GM10266 (cell line): ENCODE results near the gene NT5DC3.

Experiments used
- DNase-seq: peaks from one replicate; pipeline ENCODE4 v3.0.0; 2012; ENCODE audit errors: extremely low spot score
- TF ChIP-seq, protein P1 (sequence below): IDR thresholded peaks from 2 replicates; pipeline ENCODE4 v1.5.1; 2012; ENCODE audit warnings: mild to moderate bottlenecking, low read depth; ENCODE audit not compliant: control insufficient read depth, insufficient read depth; ENCODE audit errors: missing control alignments

NT5DC3 gene

DNA sequence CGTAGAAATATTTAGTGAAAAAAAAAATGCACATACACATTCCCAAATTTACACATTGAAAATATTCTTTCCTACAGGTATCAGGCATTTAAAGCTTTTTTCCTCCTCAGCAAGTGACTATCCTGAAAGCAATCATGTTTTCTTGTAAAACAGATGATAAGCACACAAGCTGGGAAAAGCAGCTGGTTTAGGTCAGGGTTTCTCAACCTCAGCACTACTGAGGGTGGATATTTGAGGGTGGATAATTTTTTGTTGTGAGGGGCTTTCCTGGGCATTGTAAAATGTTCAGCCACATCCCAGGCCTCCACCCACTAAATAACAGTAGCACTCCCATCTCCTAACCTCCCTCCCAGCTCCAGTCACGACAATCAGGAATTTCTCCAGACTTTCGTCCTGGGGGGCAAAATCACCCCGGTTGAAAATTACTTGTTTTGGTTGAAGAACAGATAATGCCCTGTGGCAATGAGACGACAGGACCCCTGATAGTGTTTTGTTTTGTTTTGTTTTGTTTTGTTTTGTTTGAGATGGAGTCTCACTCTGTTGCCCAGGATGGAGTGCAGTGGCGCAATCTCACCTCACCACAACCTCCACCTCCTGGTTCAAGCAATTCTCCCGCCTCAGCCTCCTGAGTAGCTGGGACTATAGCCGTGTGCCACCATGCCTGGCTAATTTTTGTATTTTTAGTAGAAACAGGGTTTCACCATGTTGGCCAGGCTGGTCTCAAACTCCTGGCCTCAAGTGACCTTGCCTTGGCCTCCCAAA lies 15.0 kb upstream of the NT5DC3 start:
- TF ChIP-seq, protein P1, sequence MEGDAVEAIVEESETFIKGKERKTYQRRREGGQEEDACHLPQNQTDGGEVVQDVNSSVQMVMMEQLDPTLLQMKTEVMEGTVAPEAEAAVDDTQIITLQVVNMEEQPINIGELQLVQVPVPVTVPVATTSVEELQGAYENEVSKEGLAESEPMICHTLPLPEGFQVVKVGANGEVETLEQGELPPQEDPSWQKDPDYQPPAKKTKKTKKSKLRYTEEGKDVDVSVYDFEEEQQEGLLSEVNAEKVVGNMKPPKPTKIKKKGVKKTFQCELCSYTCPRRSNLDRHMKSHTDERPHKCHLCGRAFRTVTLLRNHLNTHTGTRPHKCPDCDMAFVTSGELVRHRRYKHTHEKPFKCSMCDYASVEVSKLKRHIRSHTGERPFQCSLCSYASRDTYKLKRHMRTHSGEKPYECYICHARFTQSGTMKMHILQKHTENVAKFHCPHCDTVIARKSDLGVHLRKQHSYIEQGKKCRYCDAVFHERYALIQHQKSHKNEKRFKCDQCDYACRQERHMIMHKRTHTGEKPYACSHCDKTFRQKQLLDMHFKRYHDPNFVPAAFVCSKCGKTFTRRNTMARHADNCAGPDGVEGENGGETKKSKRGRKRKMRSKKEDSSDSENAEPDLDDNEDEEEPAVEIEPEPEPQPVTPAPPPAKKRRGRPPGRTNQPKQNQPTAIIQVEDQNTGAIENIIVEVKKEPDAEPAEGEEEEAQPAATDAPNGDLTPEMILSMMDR, result no peak
- DNase-seq, result no peak

DNA sequence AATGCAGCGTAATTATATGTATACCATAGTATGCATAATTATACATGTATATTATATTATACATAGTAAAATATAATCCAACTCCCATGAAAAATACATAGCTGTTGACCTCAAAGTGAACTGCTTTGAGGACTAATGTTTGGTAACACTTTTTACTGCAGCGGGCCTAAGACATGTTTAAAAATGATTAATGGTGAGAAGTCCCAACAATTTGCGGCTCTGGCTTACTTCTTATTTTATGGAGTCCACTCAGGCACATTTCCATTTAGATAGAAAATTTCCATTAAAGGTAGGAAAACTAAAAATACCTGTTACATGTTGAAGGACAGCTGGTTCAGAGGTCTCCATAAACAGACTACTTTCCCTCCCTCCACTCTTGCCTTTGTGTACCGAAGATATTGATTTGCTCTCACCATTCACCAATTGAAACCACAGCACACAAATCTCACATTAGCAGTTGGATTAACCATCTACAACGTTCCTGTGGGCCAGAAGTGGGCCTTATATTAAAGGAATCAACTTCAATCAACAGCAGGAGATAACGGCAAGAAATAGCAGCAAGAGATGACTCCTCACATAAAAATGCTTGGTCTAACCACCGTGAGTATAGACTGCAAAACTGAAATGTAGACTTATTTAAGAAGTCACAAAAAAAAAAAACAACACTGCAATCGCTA lies 14.1 kb upstream of the NT5DC3 start:
- TF ChIP-seq, protein P1, result no peak
- no peak for DNase-seq

DNA sequence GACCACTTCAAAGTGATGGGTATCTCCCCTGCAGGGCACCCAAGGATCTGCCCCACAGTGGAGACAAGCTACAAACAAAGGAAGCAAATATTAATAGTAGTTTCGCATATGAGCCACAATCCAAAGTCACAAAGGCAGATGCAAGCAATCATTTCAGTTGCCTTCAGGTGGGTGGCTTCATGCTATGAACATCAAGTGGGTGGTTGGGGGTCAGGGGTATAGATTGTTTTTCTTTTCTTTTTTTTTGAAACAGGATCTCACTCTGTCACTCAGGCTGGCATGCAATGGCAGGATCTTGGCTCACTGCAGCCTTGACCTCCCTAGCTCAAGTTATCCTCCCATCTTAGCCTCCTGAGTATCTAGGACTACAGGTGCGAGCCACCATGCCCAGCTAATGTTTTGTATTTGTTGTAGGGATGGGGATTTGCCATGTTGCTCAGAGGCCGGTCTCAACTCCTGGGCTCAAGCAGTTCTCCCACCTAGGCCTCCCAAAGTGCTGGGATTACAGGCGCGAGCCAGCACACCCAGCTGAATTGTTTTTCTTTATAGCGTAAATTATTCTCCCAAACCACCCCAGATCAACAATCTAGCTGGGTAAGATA lies 13.4 kb upstream of the NT5DC3 start:
- DNase-seq, result no peak
- TF ChIP-seq, protein P1, result no peak

DNA sequence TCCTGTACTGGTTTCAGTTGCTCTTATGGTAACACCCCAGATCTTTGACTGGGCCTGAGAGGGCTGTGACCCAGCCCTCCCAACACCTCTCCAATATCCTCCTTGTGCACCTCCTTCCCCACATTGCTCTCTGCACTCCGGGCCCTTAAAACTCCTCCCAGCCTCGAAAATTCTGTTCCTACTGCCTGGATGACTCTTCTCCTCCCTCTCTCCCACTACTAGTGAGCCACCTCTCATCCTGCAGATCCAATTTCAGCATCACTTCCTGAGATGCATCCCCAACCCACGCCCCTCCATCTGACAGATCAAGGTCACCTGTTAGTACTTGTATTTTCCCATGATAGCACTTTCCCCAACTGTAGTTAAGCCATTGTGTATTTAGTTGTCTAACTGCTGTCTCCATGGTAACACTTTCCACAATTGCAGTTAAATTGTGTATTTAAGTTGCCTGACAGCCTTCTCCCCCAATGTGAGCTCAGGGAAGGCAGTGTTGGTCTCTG lies 11.5 kb upstream of the NT5DC3 start:
- DNase-seq, result no peak
- TF ChIP-seq, protein P1, result no peak

DNA sequence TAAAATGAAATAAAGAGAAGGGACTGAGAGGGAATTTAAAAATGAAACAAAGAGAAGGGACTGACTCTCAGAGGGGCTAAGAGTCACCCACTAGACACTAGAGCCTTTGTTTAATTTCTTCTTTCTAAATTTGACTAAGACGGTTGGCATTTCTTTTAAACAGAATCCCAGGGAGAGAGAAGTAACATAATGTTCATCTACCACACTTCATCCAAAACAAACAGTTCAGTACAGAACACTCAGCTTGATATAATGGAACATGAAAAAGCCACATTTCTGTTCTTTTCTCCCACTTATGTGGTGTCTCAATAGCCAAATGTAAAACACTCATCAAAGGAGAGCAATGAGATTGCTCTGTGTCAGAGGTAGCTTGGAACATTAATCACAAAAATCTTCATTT lies 10.1 kb upstream of the NT5DC3 start:
- no peak for DNase-seq

DNA sequence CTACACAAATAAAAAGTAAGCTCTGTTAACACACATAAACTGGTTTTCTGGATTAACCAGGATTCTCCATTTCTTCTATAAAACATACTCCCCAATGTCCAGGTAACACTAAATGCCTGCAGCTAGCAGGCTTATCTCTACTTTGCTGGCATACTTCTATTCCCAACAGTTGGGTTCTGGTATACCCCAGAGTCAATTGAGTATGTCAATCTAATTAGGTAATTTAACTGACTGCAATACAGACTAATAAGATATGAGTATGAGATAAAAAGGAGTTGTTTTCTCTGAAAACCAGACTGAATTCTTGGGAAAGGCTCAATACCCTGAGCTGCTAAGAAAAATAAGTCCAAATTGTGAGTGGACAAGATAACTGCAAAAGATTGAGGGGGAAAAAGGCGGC lies 9.4 kb upstream of the NT5DC3 start:
- TF ChIP-seq, protein P1, result no peak
- no peak for DNase-seq

More for the DNA sequence above, 10.1 kb upstream of the NT5DC3 start:
- TF ChIP-seq, protein P1, result no peak
